GM19043 (cell line): ENCODE data around the gene DAZAP1.

ENCODE experiments used
- ATAC-seq: cut with Tn5 transposase; IDR thresholded peaks from one replicate; pipeline ENCODE4 v1.9.1; 2021; ENCODE audit warnings: low read depth; ENCODE audit not compliant: unreplicated experiment

Gene DAZAP1

DNA sequence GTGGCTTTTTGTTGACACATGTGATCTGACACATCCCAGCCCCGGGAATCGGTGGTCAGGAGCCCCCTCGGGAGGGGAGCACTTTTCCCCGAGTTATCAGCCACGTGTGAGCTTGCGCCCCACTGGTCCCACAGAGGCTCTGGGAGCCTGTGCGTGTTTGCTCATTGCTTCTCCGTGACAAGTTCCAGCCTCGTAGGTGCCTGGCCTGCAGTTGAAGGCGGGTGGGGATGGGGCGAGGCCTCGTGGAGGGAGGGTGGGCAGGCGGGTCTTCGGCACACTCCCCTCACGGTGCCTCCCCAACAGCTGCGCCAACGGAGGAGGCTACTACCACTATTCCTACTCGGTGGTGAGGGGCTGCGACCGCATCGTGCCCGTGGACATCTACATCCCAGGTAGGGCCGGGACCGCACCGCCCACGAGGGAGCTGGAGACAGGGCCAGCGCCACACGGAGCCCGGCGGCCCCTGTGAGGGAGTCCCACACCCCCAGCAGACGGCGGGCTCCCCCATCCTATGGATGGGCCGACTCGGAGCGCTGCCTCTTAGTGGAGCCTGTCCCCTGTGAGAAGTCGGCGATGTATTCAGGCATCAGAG, 14.4 kb upstream of the DAZAP1 start:
- ATAC-seq, result no peak

DNA sequence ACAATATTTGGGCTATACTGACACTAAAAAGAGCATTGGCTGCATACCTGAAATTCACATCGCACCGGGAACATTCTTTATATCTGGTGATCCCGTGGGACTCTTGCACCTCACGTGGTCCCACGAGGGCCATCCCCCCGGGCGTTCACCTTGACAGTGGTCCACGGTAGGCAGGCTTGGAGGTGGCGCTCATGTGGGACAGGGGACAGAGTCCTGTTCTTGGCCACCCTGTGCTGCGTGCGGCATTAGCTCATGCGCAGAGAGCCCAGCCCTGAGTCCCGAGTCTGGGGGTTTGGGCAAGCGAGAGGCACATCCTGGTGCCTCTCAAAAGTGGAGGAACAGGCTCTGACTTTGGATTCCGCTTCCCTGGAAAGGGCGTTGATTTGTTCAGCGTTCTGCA, 13.5 kb upstream of the DAZAP1 start:
- ATAC-seq, result no peak

DNA sequence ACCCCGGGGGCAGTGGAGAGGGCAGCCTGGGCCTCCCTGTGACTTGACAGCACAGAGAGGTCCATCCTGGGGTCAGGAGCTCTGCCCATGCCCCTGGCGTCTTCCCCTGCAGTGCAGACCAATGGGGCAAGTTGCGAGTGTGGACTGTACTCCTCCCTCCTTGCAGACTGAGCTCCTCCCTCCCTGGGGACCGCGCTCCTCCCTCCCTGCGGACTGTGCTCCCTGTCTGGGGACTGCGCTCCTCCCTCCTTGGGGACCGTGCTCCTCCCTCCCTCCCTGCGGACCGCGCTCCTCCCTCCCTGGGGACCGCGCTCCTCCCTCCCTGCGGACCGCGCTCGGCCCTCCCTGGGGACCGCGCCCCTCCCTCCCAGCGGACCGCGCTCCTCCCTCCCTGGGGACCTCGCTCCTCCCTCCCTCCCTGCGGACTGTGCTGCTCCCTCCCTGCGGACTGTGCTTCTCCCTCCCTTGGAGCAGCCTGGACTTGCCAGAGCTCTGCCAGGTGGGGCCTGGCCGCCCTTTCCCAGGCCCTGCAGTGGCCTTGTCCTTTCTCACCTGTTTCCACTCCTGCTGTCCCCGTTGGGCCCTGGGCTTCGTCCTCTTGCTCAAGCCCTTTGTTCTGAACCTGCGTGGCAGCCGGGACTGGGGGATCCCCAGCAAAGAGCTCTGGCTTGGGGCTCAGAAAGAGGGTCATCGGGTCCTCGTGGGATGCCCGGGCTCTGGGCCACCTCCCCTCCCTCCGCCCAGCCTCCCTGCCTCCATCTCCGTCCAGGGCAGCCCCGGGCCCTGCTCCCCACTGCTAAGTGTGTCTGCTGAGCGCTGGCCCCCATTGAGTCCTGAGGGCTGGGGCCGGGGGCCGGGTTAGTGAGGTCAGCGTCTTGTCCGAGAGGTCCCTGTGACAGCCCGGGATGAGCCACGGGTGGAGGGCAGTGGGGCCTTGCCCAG, 12.9 kb upstream of the DAZAP1 start:
- ATAC-seq, result no peak

DNA sequence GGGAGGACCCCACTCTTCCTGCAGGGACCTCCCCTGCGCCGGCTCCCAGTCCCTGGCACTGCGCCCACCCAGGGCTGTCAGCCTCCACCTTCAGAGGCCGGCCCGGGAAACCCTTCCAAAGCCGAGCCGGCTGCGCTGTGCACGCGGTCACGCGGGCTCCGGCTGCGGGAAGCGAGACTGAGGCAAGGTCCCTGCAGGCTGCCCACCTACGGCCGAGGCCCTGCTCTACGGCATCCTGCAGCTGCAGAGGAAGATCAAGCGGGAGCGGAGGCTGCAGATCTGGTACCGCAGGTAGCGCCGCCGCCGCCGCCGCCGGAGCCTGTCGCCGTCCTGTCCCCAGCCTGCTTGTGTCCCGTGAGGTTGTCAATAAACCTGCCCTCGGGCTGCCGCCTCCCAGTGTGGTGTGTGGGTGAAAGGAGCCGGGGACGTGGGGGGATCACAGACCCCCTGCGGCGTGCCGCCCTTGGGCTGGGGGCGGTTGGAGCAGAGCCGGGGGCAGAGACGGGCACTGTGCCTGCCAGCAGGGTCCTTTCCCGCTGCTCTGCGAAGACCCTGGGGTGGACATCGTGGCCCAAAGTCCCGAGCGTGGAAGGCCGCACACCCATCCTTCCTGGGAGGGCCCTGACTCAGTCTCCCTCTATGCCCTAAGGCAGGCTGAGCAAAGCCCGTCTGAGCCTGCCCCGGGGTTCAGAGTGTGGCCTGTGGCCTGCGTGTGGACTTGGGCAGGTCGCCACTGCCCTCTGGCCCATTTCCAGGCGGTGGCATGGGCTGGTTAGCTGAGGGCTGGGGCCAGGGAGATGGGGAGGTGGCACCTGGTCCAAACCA, 12.0 kb upstream of the DAZAP1 start:
- ATAC-seq, result no peak

DNA sequence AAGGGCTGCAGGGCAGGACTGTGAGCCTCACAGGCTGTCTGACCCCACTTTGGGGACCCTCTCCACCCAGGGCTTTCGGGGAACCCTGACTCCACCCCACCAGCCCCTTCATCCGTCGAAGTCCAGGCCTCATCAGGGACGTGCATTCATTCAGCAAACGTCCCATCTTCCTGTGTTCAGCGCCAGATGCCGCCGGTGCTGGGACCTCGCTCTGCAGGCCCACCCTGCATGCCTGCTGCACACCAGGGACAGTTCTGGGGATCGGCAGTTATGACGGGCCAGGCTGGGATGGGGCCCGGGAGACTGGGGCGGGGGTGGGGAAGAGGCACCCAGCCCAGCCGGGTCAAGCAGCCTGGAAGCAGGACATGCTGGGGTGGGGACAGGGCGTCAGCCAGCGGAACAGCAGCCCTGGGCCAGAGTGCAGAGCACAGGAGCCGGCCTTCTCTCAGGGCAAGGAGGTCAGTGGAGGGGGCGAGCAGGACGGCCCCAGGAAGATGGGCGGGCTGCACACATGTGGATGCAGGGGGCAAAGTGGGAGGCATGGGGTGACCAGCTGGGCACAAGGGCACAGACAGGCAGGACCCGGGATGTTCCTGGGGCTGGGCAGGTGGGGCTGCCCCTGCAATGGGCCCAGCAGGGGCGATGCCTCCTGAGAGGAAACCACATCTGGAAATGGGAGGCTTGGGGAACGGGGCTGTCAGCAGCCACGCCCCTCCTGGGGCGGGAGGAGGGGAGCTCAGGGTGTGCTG, 11.2 kb upstream of the DAZAP1 start:
- no peak for ATAC-seq

DNA sequence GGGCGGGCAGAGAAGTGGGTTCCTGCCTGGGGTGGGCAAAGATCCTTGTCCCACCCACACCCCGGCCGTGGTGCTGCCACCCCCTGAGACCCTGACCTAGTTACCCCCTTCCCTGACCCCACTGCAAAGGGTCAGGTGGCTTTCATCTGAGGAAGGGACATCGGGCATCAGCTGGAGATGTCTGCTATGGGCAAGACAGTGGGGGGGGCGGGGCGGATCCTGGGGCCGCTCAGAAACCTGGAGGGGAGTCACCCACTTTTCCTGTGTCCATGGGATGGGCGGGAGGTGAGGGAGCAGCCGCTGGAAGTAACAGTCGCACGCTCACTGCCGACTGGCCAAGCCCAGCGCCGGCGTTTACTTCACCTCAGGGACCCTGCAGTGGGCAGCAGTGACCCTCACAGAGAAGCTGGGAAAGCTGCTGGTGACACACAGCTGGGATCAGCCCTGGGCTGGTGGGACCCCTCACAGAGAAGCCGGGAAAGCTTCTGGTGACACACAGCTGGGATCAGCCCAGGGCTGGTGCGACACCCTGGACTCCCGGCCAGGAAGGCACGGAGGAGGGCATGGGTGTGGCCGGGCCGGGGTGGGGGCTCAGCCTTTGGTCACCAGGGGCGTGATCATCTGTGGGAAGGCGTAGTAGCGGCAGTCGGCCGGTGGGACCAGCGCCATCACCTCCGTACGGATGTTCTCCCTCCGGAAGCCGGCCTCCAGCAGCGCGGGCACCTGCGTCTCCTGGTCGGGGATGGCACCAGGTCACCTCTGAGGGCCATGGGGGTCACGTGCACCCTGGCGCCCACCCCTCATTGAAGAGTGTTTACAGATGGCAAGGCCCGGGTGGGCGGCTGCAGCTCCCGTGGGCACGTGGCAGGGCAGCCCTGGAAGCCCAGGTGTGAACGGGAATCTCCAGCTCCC, 10.4 kb upstream of the DAZAP1 start:
- ATAC-seq, result no peak

DNA sequence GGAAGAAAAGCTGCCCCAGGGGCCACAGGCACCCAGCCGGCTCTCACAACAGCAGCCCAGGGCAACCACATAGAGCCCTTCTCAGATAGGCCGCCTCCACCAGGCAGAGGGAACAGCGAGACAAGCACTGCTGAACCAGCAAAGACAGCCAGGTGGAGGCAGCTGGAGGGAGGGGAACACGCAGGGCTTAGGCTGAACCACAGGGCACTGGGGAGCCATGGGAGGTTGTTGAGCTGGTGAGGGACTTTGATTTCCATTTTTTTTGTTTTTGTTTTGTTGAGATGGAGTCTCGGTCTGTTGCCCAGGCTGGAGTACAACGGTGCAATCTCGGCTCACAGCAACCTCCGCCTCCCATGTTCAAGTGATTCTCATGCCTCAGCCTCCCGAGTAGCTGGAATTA, 9.5 kb upstream of the DAZAP1 start:
- ATAC-seq, result no peak

DNA sequence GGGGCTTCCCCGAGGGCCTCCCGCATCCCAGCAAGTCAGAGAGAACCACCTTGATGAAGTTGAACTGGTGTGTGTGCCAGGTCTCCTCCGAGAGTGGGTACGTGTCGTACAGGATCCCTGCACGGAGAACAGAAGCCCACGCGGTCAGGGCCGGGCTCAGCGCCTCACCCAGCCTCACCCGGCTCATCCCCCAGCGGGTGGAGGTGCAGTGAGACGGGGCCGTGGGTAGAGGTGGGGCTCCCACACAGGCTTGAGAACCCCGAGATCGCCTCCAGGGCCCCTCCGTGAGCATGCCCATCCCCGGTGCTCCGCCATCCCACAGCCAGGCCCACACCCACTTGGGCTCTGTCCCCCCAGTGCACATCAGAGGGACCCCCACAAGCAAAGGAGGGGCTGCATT, 8.3 kb upstream of the DAZAP1 start:
- ATAC-seq, result no peak

DNA sequence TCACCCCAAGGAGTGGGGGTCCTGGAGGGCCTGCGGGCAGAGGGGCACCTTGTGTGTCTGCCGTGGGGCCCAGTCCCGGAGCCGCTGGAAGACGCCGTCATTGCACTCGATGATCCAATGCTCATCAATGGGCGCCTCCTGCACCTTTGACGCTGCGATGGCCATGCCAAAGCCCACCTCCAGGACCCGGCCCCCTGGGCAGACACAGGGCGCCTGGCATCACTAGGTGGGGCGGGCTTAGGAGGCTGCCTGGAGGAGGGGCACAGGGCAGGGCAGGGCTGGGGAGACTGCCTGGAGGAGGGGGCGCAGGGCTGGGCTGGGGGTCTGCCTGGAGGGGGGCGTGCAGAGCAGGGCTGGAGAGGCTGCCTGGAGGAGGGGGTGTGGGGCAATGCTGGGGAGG, 7.6 kb upstream of the DAZAP1 start:
- no peak for ATAC-seq

DNA sequence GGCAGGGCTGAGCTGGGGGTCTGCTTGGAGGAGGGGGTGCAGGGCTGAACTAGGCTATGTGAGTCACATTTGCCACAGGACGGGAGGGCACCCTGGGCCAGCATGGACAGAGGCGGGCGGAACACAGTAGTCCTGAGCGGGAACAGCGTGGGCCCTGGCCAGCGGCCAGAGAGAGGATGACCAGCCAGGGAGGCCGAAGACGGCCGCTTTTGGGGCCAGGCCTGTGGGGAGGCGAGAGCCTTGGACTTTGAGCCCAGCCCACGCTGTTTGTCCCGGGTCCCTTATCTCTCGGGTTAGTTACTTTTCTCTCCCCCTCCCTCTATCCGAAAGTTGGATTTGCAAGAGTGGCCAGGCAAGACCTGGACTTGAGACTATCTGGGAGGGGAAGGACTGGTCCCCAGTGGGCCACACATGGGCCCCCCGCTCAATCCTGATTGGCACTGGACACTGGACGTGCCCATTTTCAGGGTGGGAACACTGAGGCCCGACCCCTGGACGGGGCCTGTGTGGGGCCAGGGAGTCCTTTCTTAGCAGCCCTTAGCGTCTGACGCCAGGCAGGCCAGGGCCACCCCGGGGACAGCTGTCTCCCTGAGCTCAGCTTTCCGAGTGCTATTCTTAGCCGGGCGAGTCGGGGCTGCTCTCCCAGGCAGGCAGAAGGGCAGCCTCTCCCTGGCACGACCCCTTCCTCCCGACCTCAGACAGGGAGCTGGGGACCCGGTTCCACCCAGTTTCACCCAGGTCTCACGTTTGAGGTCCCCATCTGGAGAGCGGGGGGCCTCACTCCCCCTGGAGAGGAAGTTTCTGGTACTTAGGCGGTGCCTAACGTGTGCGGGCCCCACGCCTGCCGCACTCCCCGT, 6.9 kb upstream of the DAZAP1 start:
- ATAC-seq, result no peak

DNA sequence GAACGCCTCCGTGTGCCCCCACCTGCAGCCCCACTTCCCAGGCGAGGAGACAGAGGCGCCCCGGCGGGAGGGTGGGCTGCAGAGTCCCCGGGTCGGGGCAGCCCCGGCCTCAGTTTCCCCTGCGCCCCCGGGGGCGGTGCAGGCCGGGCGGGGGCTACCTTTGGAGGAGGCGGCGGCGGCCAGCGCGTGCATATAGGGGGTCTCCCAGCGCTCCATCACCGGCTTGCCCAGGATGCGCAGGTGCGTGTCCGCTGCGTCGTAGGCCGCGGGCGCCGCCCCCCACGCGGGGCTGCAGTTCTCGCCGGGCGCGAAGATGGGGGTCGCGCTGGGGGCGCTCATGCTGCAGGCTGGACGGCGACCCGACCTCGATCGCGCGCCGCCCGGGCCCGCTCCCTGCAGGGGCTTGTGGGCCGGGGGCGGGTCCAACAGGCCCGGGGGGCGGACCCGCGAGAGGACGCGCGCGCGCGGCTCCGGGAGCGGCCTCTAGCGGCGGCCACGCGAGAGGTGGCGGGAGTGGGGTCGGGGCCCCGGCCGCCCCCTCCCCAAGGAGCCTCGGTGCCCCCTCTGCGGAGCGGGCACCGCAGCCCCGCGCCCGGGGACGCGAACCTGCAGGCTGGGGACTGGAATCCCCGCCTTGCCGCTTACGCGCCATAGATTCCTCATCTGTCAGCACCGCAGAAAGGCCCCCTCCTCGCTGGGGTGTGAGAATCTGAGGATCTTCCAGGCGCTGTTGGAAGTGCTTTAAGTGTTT, 6.1 kb upstream of the DAZAP1 start, which contains the start of gene GAMT:
Gene GAMT (minus strand): TSS at position 405 of the 751 bp plus-strand sequence. CDS start 66 bp downstream, at position 339.
- no peak for ATAC-seq

DNA sequence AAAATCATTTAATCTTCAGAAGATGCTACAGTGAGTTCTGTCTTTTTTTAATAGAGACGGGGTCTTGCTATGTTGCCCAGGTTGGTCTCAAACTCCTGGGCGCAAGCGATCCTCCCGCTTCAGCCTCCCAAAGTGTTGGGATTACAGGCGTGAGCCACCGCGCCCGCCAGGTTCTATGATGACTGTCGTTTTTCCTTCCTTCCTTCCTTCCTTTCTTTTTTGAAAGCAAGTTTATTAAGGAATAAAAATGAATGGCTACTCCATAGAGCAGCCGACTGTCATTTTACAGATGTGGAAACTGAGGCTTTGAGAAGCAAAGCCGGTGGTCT, 5.5 kb upstream of the DAZAP1 start:
- no peak for ATAC-seq

DNA sequence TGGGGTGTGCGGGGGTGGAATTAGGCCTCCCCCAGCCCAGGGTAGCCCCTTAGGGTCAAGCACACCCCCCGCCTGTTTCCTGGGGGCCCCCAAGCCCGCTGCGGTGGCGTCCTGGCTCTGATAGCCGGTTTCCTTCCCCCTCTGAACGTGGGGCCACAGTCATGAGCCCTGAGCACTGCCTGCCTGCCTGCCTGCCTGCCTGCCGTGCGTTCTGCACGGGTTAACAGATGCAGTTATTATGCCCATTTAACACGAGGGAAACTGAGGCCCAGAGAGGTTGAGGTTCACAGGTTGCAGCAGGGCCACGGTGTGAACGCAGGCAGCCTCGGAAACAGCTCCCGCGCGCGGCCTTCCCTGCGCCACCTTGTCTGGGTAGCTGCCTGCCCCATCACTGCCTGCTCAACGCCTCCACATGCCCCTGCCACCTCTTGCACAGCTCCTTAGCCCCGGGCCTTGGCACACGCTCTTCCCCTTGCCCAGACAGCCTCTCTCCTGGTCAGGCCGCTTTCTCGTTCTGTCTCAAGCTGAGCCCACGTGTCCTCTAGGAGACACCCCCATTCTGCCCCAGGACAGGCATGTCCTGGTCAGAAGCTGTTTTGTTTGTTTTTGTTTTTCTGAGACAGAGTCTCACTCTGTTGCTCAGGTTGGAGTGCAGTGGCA, 4.8 kb upstream of the DAZAP1 start:
- ATAC-seq, result no peak

DNA sequence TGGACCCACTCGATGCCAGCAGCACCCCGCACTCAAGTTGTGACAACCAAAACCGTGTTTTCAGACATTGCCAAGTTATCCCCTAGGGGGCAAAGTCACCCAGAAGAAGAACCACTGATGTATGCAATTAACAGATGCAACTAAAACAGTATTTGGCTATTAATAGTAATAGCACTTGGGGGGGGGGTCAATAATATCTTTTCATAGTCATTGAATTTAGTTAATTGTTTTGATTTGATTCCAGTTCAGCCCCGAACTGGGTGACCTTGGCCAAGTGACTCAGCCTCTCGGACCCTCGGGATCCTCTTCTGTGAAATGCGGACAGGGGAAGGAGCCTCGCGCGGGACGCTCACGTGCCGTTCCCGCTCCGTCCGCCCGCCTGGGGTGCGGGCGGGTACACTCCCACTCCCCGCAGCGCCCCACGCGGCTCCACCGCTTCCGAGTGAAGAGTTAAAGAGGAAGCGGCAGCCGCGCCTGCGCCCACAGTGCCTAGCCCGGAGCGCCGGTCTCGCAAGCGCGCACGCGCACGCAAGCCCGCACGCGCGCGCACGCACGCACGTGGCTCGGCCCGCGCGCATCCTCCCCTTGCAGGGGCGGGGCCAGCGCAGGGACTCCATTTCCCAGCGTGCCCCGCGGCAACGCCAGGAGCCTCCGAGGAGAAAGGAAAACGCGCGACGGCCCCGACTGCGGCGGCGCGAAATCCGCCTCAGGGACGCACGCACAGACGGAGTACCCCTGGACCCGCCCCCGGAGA, 435 bp upstream of the DAZAP1 start:
- peak; percentile 67 for ATAC-seq

DNA sequence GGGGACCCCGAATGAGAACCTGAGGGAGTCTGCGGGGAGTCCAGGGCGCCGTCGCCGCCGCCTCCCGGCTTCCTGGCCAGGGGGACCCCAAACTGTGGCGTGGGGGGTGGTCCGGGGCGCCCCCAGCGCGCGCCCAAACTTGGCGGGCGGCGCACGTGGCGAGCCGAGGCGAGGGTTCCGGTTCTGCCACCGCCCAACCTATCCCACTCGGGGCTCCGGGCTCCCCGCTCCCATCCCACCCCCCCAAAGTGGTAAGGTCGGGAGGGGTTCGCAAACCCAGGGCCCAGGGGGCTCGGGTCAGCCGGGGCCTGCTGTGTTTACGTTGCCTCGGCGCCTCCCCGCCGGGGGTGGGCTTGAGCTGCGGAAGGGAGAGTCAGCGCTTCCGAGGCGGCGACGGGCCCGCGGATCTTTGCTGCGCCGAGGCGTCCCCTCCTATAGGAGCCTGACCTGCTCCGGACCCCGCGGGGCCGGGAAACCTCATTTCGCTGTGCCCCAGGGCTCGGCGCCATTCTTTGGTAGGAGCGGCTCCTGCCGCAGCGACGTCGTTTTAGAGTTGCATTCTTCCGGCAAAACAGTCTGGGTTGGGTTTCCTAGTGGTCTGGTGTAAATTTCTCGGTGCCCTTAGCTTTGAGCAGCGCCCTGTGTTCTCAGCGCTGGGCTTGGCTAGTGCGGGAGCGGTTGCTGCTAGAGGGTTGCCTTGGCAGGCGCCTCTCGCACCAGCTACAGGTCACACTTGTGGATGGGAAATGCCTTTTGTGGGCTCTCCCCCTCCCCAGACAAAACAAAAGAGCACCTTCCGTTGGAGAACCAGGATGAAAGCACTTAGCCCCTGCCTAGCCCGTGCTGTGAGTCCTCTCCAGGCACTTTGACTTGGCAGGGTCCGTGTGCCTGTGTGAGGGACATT, 1.2 kb downstream of the DAZAP1 start:
- ATAC-seq, result no peak
